ENCODE data around the gene PHKG1. TPM values are rescaled to one million over a fixed set of nuclear protein-coding genes. Genes with fewer than 3 reads are reported as not detected.
"Not testable (repeated sequence)": the region's sequence is repeated elsewhere in the genome, so short reads cannot be mapped to it uniquely, and the experiment has no call there.

Gene PHKG1
- total RNA-seq, 1 donor from 2014 or later: 3.4 TPM

- H3K4me3 Mint-ChIP-seq: no peak overlapping the region
- ATAC-seq (ENCODE audit: low read depth): no peak
- no peaks in the 10 kb centered on the region for H3K9me3 Mint-ChIP-seq
- no peaks in the 10 kb centered on the region for H3K27me3 Mint-ChIP-seq
- TF ChIP-seq, protein P1, sequence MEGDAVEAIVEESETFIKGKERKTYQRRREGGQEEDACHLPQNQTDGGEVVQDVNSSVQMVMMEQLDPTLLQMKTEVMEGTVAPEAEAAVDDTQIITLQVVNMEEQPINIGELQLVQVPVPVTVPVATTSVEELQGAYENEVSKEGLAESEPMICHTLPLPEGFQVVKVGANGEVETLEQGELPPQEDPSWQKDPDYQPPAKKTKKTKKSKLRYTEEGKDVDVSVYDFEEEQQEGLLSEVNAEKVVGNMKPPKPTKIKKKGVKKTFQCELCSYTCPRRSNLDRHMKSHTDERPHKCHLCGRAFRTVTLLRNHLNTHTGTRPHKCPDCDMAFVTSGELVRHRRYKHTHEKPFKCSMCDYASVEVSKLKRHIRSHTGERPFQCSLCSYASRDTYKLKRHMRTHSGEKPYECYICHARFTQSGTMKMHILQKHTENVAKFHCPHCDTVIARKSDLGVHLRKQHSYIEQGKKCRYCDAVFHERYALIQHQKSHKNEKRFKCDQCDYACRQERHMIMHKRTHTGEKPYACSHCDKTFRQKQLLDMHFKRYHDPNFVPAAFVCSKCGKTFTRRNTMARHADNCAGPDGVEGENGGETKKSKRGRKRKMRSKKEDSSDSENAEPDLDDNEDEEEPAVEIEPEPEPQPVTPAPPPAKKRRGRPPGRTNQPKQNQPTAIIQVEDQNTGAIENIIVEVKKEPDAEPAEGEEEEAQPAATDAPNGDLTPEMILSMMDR (IDR thresholded peaks at IDR 0.05): no peak
- peaks cover 4% of the 10 kb centered on the region for H3K4me1 Mint-ChIP-seq
- DNase-seq: no peak
- H3K36me3 Mint-ChIP-seq (ENCODE audit: low read depth): peaks cover 52% of the 10 kb centered on the region
- no peak overlapping the region for H3K27ac Mint-ChIP-seq
- intact Hi-C loops (cut with micrococcal nuclease): loop anchor here (10.0 kb wide), 1 partner anchor 643 kb away; no protein-coding TSS in a partner anchor
- POLR2A ChIA-PET: no interaction called here
- CTCF ChIA-PET: no interaction called here
These were observed 15.1 kb downstream of the PHKG1 start for GRCh38 chr7:56077681-56078080.

DNA sequence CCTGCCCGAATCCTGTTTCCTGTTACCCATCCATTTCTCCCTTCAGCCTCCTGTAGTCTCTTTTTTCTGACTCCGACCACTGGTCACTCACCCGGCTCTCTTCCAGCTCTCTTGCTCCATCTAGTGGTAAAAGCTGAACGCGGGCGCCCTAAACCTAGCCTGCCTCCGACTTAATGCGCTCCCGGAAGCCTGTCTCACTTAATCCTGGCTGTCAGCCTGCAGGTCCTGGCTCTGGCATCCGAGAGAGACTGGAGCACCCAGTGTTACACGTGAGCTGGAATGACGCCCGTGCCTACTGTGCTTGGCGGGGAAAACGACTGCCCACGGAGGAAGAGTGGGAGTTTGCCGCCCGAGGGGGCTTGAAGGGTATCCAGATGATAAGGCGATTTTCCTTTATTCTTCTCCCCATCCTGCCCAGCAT lies 18.4 kb downstream of the PHKG1 start:
- Mint-ChIP-seq H3K9me3 (no peaks in the 10 kb centered on the region), H3K36me3 (ENCODE audit: low read depth) (peaks cover 48% of the 10 kb centered on the region), H3K27ac (no peak overlapping the region), H3K27me3 (no peaks in the 10 kb centered on the region), H3K4me3 (no peak overlapping the region), H3K4me1 (peaks cover 4% of the 10 kb centered on the region)
- POLR2A ChIA-PET: interaction anchor here (0.6 to 1.5 kb wide), 4 partner anchors 23 to 500 kb away, joined by 3 to 5 read pairs (median 4); partner anchors contain the start of genes CCT6A and PSPH
- ATAC-seq (ENCODE audit: low read depth) (peak; percentile 94), DNase-seq (peak; percentile 64)
- intact Hi-C loops (cut with micrococcal nuclease): loop anchor here (1.0 to 10.0 kb wide), 5 partner anchors 10 to 794 kb away; partner anchors contain the start of gene SUMF2
- CTCF ChIA-PET: interaction anchor here (0.6 to 4.2 kb wide), 16 partner anchors 9 to 797 kb away, joined by 3 to 53 read pairs (median 4); partner anchors contain the start of genes CHCHD2 and SUMF2
- TF ChIP-seq, protein P1 (IDR thresholded peaks at IDR 0.05): no peak

DNA sequence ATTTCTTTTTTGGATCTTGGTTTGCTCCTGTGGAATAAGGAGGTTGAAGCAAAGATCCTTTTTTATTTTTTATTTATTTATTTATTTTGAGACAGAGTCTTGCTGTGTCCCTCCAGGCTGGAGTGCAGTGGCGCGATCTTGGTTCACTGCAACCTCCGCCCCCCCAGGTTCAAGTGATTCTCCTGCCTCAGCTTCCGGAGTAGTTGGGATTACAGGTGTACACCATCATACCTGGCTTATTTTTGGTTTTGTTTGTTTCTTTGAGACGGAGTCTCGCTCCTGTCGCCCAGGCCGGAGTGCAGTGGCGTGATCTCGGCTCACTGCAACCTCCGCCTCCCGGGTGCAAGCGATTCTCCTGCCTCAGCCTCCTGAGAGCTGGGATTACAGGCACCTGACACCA lies 26.4 kb downstream of the PHKG1 start:
- DNase-seq; H3K27me3 Mint-ChIP-seq; ATAC-seq (ENCODE audit: low read depth); H3K4me3 Mint-ChIP-seq; POLR2A ChIA-PET; H3K27ac Mint-ChIP-seq; H3K9me3 Mint-ChIP-seq: not testable (repeated sequence)
- intact Hi-C loops (cut with micrococcal nuclease): loop anchor here (10.0 kb wide), 1 partner anchor 502 kb away; no protein-coding TSS in a partner anchor
- peaks cover 29% of the 10 kb centered on the region for H3K4me1 Mint-ChIP-seq
- H3K36me3 Mint-ChIP-seq (ENCODE audit: low read depth): peaks cover 53% of the 10 kb centered on the region
- CTCF ChIA-PET: interaction anchor here (2.4 to 4.3 kb wide), 2 partner anchors 8 to 59 kb away, joined by 5 to 25 read pairs; no protein-coding TSS in a partner anchor

- POLR2A ChIA-PET: interaction anchor here (0.7 to 2.6 kb wide), 9 partner anchors 10 to 698 kb away, joined by 3 to 57 read pairs (median 12); partner anchors contain the start of genes CCT6A, CHCHD2, LANCL2 and NIPSNAP2
- DNase-seq (peak; percentile 91), ATAC-seq (ENCODE audit: low read depth) (peak; percentile 92)
- no peaks in the 10 kb centered on the region for H3K27me3 Mint-ChIP-seq
- TF ChIP-seq, protein P1 (IDR thresholded peaks at IDR 0.05): no peak
- H3K27ac Mint-ChIP-seq: peak within 1 kb of the TSS; percentile 85
- H3K4me1 Mint-ChIP-seq: peaks cover 32% of the 10 kb centered on the region
- CTCF ChIA-PET: interaction anchor here (1.2 to 4.3 kb wide), 3 partner anchors 10 to 57 kb away, joined by 5 to 25 read pairs (median 5); partner anchors contain the start of genes CCT6A and PSPH
- intact Hi-C loops (cut with micrococcal nuclease): loop anchor here (1.0 to 10.0 kb wide), 7 partner anchors 10 to 530 kb away; partner anchors contain the start of genes CCT6A, CHCHD2, PSPH and ZNF713
- no peaks in the 10 kb centered on the region for H3K9me3 Mint-ChIP-seq
- H3K36me3 Mint-ChIP-seq (ENCODE audit: low read depth): peaks cover 60% of the 10 kb centered on the region
- H3K4me3 Mint-ChIP-seq: peak within 1 kb of the TSS; percentile 92
These were observed 28.7 kb downstream of the PHKG1 start, which contains the start of gene SUMF2 for GRCh38 chr7:56063882-56064625. Gene SUMF2, plus strand, starts transcription at chr7:56064286. Its CDS starts 26 bp downstream, at chr7:56064312.

DNA sequence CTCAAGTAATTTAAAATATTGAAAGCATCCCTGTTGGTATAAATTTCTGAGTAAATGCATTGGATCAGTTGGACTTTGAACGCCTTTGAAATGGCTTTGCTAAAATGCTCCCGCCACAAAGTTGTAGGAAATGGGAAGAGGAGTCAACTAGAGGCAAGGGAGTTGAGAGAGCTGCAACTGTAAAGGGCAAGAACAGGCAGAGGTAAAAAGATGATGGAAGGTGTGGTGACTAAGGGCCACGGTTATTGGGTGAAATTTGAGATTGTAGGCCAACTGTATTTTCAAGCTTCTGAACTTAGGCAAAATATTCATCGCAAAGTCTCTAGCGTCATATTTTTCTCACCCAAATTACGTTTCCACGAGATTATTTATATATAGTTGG lies 29.3 kb downstream of the PHKG1 start:
- H3K4me1 Mint-ChIP-seq: peaks cover 32% of the 10 kb centered on the region
- H3K27me3 Mint-ChIP-seq: no peaks in the 10 kb centered on the region
- no peaks in the 10 kb centered on the region for H3K9me3 Mint-ChIP-seq
- TF ChIP-seq, protein P1 (IDR thresholded peaks at IDR 0.05): no peak
- ATAC-seq (ENCODE audit: low read depth) (no peak), DNase-seq (no peak)
- peak overlapping the region; percentile 85 for H3K27ac Mint-ChIP-seq
- peaks cover 60% of the 10 kb centered on the region for H3K36me3 Mint-ChIP-seq (ENCODE audit: low read depth)
- ChIA-PET CTCF (interaction anchor here (4.3 kb wide), 1 partner anchor 11 kb away, joined by 25 read pairs; no protein-coding TSS in a partner anchor), POLR2A (interaction anchor here (0.8 to 2.6 kb wide), 4 partner anchors 9 to 698 kb away, joined by 5 to 57 read pairs (median 9); partner anchors contain the start of genes CCT6A, CHCHD2, LANCL2 and PSPH)
- intact Hi-C loops (cut with micrococcal nuclease): loop anchor here (10.0 kb wide), 1 partner anchor 499 kb away; no protein-coding TSS in a partner anchor
- H3K4me3 Mint-ChIP-seq: peak overlapping the region; percentile 92
